HFFc6 (cell line): Measurements from ENCODE around the gene PIK3C3. TPM values are rescaled to one million over a fixed set of nuclear protein-coding genes. Genes with fewer than 3 reads are reported as not detected.

ENCODE experiments used
- DNase-seq: peaks from one replicate; pipeline ENCODE4 v3.0.0-alpha.2; 2018
- H3K27ac Mint-ChIP-seq: 2 replicates; pipeline ENCODE4 v1.8.0; 2020; ENCODE audit warnings: mild to moderate bottlenecking, mixed read lengths
- H3K27me3 Mint-ChIP-seq: 2 replicates; pipeline ENCODE4 v1.8.0; 2021; ENCODE audit warnings: mild to moderate bottlenecking, moderate library complexity, mixed read lengths; ENCODE audit not compliant: insufficient read depth
- H3K36me3 Mint-ChIP-seq: 2 replicates; pipeline ENCODE4 v1.8.0; 2021; ENCODE audit warnings: low read depth, mixed read lengths
- H3K4me1 Mint-ChIP-seq: 2 replicates; pipeline ENCODE4 v1.8.0; 2020; ENCODE audit warnings: low read depth, mixed read lengths
- H3K4me3 Mint-ChIP-seq: 2 replicates; pipeline ENCODE4 v1.8.0; 2020; ENCODE audit warnings: mild to moderate bottlenecking, moderate library complexity, mixed read lengths
- H3K9me3 Mint-ChIP-seq: 2 replicates; pipeline ENCODE4 v1.8.0; 2020; ENCODE audit warnings: mild to moderate bottlenecking, mixed read lengths
- total RNA-seq, 6 experiments: library from RNA; stranded (reverse); fragmentation: NEBNext Ultra II Directional; extraction: Animal tissue kit (Norgen Biotek cat#: 25700); gene quantifications; 2 replicates in 1 of 6; 3 replicates in 5 of 6; pipeline ENCODE4 v1.2.3, GENCODE V29; 2021
- TF ChIP-seq, protein P1 (sequence below): fragments of 200-600 bp; sonication (generic); IDR thresholded peaks from 2 replicates; pipeline ENCODE4 v1.5.0; 2021; ENCODE audit warnings: antibody characterized with exemption, mild to moderate bottlenecking

The PIK3C3 gene
- total RNA-seq, 6 experiments from 2014 or later, result 38.3 to 61.7 (median 47.6) TPM

- no peak for DNase-seq
- TF ChIP-seq, protein P1, sequence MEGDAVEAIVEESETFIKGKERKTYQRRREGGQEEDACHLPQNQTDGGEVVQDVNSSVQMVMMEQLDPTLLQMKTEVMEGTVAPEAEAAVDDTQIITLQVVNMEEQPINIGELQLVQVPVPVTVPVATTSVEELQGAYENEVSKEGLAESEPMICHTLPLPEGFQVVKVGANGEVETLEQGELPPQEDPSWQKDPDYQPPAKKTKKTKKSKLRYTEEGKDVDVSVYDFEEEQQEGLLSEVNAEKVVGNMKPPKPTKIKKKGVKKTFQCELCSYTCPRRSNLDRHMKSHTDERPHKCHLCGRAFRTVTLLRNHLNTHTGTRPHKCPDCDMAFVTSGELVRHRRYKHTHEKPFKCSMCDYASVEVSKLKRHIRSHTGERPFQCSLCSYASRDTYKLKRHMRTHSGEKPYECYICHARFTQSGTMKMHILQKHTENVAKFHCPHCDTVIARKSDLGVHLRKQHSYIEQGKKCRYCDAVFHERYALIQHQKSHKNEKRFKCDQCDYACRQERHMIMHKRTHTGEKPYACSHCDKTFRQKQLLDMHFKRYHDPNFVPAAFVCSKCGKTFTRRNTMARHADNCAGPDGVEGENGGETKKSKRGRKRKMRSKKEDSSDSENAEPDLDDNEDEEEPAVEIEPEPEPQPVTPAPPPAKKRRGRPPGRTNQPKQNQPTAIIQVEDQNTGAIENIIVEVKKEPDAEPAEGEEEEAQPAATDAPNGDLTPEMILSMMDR, result no peak
- Mint-ChIP-seq H3K4me1 (peaks cover 68% of the 10 kb centered on the region), H3K27me3 (no peaks in the 10 kb centered on the region; the same call in none of the 2 replicates), H3K4me3 (no peak overlapping the region), H3K27ac (no peak overlapping the region), H3K36me3 (peaks cover 6% of the 10 kb centered on the region), H3K9me3 (no peaks in the 10 kb centered on the region)
Measured at GRCh38 chr18:42051411-42051810, 96.4 kb downstream of the PIK3C3 start.

GRCh38 chr18:42052122-42052708 is 97.2 kb downstream of the PIK3C3 start:
- peak overlapping the region; percentile 70 for H3K27ac Mint-ChIP-seq
- H3K4me3 Mint-ChIP-seq, result no peak overlapping the region; the same call in 1 of the 2 replicates
- DNase-seq, result peak; percentile 19
- H3K4me1 Mint-ChIP-seq, result peaks cover 62% of the 10 kb centered on the region
- no peaks in the 10 kb centered on the region for H3K9me3 Mint-ChIP-seq
- TF ChIP-seq, protein P1, result peak; percentile 80
- peaks cover 6% of the 10 kb centered on the region for H3K36me3 Mint-ChIP-seq
- H3K27me3 Mint-ChIP-seq, result no peaks in the 10 kb centered on the region; the same call in none of the 2 replicates

DNA sequence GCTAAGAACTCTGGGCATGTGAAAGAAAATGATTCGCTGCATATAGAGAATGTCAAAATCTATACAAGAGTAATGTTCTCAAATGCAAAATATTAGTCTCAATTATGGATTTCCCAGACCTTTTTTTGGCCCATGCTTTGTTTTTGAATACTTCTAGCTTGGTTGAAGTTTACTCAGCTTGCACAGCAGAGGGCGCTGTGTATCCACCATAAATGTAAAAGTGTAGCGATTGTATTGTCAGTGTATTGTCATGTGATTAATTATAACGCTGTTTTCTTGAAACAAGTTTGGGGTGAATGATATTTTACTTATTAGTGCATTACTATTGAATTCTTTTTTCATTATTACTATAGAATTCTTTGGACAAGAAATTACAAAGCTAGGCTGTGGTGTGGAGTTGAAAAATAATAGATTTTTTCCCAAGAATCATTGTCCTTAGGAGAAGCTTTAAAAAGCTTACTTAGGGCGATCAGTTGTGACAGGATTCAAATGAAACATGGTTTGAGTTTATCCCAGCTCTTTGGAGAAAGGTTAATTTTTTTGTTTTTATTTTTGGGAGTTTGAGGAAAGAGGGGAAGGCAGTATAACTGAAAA is 98.3 kb downstream of the PIK3C3 start:
- H3K27me3 Mint-ChIP-seq, result no peaks in the 10 kb centered on the region; the same call in none of the 2 replicates
- peaks cover 53% of the 10 kb centered on the region for H3K4me1 Mint-ChIP-seq
- peak; percentile 51 for DNase-seq

GRCh38 chr18:42064109-42064508 is 109.1 kb downstream of the PIK3C3 start:
- peak; percentile 27 for DNase-seq
- no peaks in the 10 kb centered on the region for H3K9me3 Mint-ChIP-seq
- TF ChIP-seq, protein P1, result no peak
- peaks cover 35% of the 10 kb centered on the region for H3K4me1 Mint-ChIP-seq
- H3K36me3 Mint-ChIP-seq, result peaks cover 60% of the 10 kb centered on the region
- H3K27me3 Mint-ChIP-seq, result no peaks in the 10 kb centered on the region
- no peak overlapping the region for H3K27ac Mint-ChIP-seq
- H3K4me3 Mint-ChIP-seq, result no peak overlapping the region; the same call in 1 of the 2 replicates

More for the DNA sequence above, 98.3 kb downstream of the PIK3C3 start:
- Mint-ChIP-seq H3K9me3 (no peaks in the 10 kb centered on the region), H3K27ac (no peak overlapping the region; the same call in 1 of the 2 replicates), H3K36me3 (peaks cover 12% of the 10 kb centered on the region), H3K4me3 (no peak overlapping the region)
- TF ChIP-seq, protein P1, result peak; percentile 95

DNA sequence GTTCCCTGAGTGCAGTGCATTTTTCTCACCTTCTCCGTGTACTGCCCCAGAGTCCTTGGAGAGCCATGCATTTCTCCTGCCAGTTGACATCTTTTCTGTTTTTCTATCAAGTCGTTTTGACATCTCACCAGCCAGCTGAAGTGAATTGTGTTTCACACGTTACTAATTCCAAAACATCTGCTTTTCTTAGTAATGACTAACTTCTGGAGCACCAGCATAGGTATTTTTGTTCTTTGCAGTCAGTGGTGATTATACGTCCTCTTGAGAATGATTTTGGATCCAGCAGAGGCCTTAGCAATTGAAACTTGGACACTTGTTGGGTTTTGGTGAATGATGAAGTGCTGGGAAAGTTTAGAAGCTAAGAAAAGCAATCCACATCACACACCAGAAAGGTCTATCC is 112.5 kb downstream of the PIK3C3 start:
- H3K4me3 Mint-ChIP-seq, result no peak overlapping the region
- no peak overlapping the region for H3K27ac Mint-ChIP-seq
- H3K9me3 Mint-ChIP-seq, result no peaks in the 10 kb centered on the region
- peaks cover 1% of the 10 kb centered on the region for H3K27me3 Mint-ChIP-seq
- DNase-seq, result no peak
- peaks cover 41% of the 10 kb centered on the region for H3K36me3 Mint-ChIP-seq
- TF ChIP-seq, protein P1, result no peak
- peaks cover 26% of the 10 kb centered on the region for H3K4me1 Mint-ChIP-seq
